GM06990 (cell line): ENCODE results near the gene ASAP2.

Experiments used
- DNase-seq: peaks from one replicate; pipeline ENCODE4 v3.0.0-alpha.2; 2011; ENCODE audit not compliant: insufficient read length; ENCODE audit errors: extremely low read depth
- H3K27me3 ChIP-seq: replicated peaks from 2 replicates; pipeline ENCODE4 v1.6.0; 2011; ENCODE audit warnings: low read length; ENCODE audit not compliant: control insufficient read depth, insufficient read depth
- H3K36me3 ChIP-seq: 2 replicates; pipeline ENCODE4 v1.5.1; 2011; ENCODE audit warnings: low read length; ENCODE audit not compliant: control insufficient read depth, insufficient read depth
- H3K4me3 ChIP-seq: replicated peaks from 2 replicates; pipeline ENCODE4 v1.5.1; 2011; ENCODE audit warnings: low read depth, mild to moderate bottlenecking, control low read depth, low read length
- TF ChIP-seq, protein P1 (sequence below): IDR thresholded peaks from 2 replicates; pipeline ENCODE4 v1.5.1; 2011; ENCODE audit warnings: low read length, control low read depth, mild to moderate bottlenecking, inconsistent platforms; ENCODE audit not compliant: insufficient read depth, poor library complexity, severe bottlenecking

Gene ASAP2

DNA sequence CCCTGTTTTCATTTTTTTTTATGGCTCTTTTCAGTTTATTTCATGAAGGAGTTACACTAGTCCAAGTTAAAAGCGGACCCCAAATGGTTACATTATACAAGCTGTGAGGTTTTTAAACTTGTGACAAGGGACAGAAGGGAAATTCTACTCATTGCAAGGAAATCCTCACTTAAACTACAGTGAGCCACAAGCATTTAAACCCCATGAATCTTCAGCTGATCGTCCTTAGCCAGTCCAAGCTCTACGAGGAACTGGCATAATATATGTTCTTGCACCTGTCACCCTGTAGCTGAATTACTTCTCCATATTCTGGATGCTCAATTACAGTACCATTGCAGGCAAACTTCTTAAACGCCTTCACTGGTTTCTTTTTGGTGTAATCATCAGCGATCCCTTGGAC lies 64.5 kb downstream of the ASAP2 start:
- TF ChIP-seq, protein P1, sequence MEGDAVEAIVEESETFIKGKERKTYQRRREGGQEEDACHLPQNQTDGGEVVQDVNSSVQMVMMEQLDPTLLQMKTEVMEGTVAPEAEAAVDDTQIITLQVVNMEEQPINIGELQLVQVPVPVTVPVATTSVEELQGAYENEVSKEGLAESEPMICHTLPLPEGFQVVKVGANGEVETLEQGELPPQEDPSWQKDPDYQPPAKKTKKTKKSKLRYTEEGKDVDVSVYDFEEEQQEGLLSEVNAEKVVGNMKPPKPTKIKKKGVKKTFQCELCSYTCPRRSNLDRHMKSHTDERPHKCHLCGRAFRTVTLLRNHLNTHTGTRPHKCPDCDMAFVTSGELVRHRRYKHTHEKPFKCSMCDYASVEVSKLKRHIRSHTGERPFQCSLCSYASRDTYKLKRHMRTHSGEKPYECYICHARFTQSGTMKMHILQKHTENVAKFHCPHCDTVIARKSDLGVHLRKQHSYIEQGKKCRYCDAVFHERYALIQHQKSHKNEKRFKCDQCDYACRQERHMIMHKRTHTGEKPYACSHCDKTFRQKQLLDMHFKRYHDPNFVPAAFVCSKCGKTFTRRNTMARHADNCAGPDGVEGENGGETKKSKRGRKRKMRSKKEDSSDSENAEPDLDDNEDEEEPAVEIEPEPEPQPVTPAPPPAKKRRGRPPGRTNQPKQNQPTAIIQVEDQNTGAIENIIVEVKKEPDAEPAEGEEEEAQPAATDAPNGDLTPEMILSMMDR, result no peak

DNA sequence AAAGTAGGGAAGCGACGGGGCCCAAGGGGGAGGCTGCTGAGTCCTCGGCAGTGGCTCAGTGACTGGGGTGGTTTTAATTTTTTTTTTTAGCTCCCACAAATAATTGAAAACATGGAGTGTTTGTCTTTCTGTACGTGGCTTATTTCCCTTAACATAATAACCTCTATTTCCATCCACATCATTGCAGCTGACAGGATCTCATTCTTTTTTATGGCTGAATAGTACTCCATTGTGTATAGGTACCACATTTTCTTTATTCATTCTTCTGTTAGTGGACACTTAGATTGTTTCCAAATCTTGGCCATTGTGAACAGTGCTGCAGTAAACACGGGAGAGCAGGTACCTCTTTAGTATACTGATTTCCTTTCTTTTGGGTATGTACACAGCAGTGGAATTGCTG lies 65.1 kb downstream of the ASAP2 start:
- H3K36me3 ChIP-seq, result no peaks in the 10 kb centered on the region
- no peak for DNase-seq
- no peak overlapping the region for H3K4me3 ChIP-seq
- H3K27me3 ChIP-seq, result no peaks in the 10 kb centered on the region; the same call in 1 of the 2 replicates
- TF ChIP-seq, protein P1, result no peak

More for the DNA sequence above, 64.5 kb downstream of the ASAP2 start:
- Histone ChIP-seq H3K27me3 (no peaks in the 10 kb centered on the region), H3K4me3 (no peak overlapping the region), H3K36me3 (no peaks in the 10 kb centered on the region)
- no peak for DNase-seq

DNA sequence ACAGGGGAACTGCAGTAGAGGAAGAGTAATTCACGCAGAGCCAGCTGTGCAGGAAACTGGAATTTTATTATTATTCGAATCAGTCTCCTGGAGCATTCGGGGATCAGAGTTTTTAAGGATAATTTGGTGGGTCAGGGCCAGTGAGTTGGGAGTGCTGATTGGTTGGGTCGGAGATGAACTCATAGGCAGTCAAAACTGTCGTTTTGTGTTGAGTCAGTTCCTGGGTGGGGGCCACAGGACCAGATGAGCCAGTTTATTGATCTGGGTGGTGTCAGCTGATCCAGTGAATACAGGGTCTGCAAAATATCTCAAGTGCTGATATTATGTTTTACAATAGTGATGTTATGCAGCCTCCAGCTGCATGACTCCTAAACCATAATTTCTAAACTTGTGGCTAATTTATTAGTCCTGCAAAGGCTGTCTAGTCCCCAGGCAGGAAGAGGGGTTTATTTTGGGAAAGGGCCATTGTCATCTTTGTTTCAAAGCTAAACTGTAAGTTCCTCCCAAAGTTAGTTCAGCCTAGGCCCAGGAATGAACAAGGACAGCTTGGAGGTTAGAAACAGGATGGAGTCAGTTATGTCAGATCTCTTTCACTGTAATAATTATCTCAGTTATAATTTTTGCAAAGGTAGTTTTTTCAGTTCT lies 67.0 kb downstream of the ASAP2 start:
- H3K4me3 ChIP-seq, result no peak overlapping the region
- no peaks in the 10 kb centered on the region for H3K36me3 ChIP-seq
- no peaks in the 10 kb centered on the region; the same call in 1 of the 2 replicates for H3K27me3 ChIP-seq
- no peak for DNase-seq
- TF ChIP-seq, protein P1, result no peak

DNA sequence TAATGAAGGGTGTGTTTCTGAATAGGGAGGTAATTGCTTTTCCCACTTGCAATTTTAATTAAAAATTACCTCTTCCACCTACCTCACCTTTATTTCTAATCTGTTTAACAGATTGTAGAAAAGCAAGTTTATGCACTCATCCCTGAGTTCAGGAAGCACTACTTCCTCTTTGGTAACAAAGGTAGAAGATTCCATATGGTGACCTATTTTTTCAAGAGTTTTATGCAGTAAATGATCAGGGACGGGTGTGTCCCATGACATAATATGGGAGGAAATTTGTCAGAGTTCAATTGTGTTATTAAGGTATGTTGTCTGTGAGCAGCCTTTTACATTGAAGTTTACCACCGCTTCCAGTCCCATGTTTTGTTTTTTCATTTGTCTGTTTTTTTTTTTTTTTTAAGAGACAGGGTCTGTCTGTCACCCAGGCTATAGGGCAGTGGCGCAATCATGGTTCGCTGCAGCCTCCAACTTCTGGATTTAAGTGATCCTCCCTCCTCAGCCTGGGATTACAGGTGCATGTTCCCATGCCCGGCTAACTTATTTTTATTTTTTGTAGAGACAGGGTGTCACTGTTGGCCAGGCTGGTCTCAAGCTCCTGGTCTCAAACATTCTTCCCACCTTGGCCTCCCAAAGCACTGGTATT lies 68.2 kb downstream of the ASAP2 start:
- DNase-seq, result no peak
- TF ChIP-seq, protein P1, result no peak
- Histone ChIP-seq H3K4me3 (no peak overlapping the region), H3K27me3 (no peaks in the 10 kb centered on the region; the same call in 1 of the 2 replicates), H3K36me3 (no peaks in the 10 kb centered on the region)

DNA sequence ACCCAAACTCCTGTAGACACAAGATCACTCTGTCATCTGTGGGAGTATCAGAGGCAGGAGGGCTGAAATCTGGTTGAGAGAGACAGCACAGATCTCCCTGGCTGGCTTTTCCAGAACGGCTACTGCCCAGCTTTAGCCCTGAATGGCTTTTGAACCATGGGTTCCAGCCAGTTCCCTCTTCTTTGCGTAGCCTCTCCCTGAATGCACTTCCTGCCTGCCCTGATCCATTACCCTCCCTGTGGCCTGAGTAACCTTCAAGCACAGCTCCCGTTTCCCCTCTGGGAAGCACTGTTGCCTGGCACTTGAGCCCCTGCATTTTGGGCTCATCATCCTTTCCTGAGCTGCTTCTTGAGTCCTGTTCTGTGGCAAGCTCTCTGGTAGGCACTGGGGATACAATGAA lies 68.8 kb downstream of the ASAP2 start:
- Histone ChIP-seq H3K4me3 (no peak overlapping the region), H3K27me3 (no peaks in the 10 kb centered on the region; the same call in 1 of the 2 replicates), H3K36me3 (no peaks in the 10 kb centered on the region)
- DNase-seq, result no peak
- TF ChIP-seq, protein P1, result no peak
